Endodermal cell (in vitro differentiated cells): ENCODE measurements around the gene LSAMP. TPM values are rescaled to one million over a fixed set of nuclear protein-coding genes. Genes with fewer than 3 reads are reported as not detected.
A peak's percentile ranks its signal among the peaks of the same experiment; 100 is the strongest.

Experiments used
- DNase-seq: peaks from one replicate; pipeline ENCODE4 v3.0.0-alpha.2; 2017
- H3K27ac ChIP-seq: 2 replicates; pipeline ENCODE4 v1.5.1; 2013; ENCODE audit warnings: mild to moderate bottlenecking, low read depth, low read length, moderate library complexity
- H3K27me3 ChIP-seq: 2 replicates; pipeline ENCODE4 v1.6.1; 2013; ENCODE audit warnings: mild to moderate bottlenecking, low read length, moderate library complexity; ENCODE audit not compliant: insufficient read depth, control insufficient read depth, poor library complexity, severe bottlenecking
- H3K36me3 ChIP-seq: 2 replicates; pipeline ENCODE4 v1.7.0; 2013; ENCODE audit warnings: mild to moderate bottlenecking, low read length, moderate library complexity; ENCODE audit not compliant: control insufficient read depth, insufficient read depth
- H3K4me1 ChIP-seq: one replicate; pipeline ENCODE4 v1.7.0; 2013; ENCODE audit warnings: low read length; ENCODE audit not compliant: control insufficient read depth, insufficient read depth
- H3K4me3 ChIP-seq: 2 replicates; pipeline ENCODE4 v1.5.1; 2013; ENCODE audit warnings: mild to moderate bottlenecking, low read length, moderate library complexity
- H3K9ac ChIP-seq: 2 replicates; pipeline ENCODE4 v1.6.1; 2013; ENCODE audit warnings: mild to moderate bottlenecking, low read length, moderate library complexity; ENCODE audit not compliant: poor library complexity, severe bottlenecking; ENCODE audit errors: extremely low read depth
- H3K9me3 ChIP-seq: 2 replicates; pipeline ENCODE4 v1.6.1; 2013; ENCODE audit warnings: mild to moderate bottlenecking, low read length, moderate library complexity; ENCODE audit not compliant: control insufficient read depth
- H3K27ac Mint-ChIP-seq: 2 replicates; pipeline ENCODE4 v1.8.0; 2020; ENCODE audit warnings: mixed read lengths
- H3K27me3 Mint-ChIP-seq: 2 replicates; pipeline ENCODE4 v1.8.0; 2021; ENCODE audit warnings: mild to moderate bottlenecking, mixed read lengths; ENCODE audit not compliant: insufficient read depth
- H3K36me3 Mint-ChIP-seq: 2 replicates; pipeline ENCODE4 v1.8.0; 2020; ENCODE audit warnings: low read depth, mixed read lengths
- H3K4me1 Mint-ChIP-seq: 2 replicates; pipeline ENCODE4 v1.8.0; 2020; ENCODE audit warnings: mixed read lengths
- H3K4me3 Mint-ChIP-seq: 2 replicates; pipeline ENCODE4 v1.8.0; 2020; ENCODE audit warnings: mild to moderate bottlenecking, moderate library complexity, mixed read lengths
- H3K9me3 Mint-ChIP-seq: 2 replicates; pipeline ENCODE4 v1.8.0; 2020; ENCODE audit warnings: mild to moderate bottlenecking, mixed read lengths
- CTCF ChIP-seq: fragments of 200-600 bp; sonication (generic); conservative IDR thresholded peaks from 2 replicates; pipeline ENCODE4 v1.5.0; 2021; ENCODE audit warnings: antibody characterized with exemption, mild to moderate bottlenecking
- WGBS, 2 experiments: methylation state at CpG; one replicate each; pipeline versions ENCODE4 v1.1.5 to v1.1.7; 2013; ENCODE audit warnings: missing lambda C conversion rate in 2 of 2, mixed read lengths in 1 of 2; ENCODE audit not compliant: insufficient coverage in 1 of 2, insufficient read length in 1 of 2; 5-methylcytosine and 5-hydroxymethylcytosine counted together
- total RNA-seq, 2 donors: library from RNA; stranded (reverse); fragmentation: NEBNext Ultra II Directional in 1 of 2; extraction: Animal tissue kit (Norgen Biotek cat#: 25700) in 1 of 2; gene quantifications; 2 replicates in 1 of 2; 3 replicates in 1 of 2; pipeline ENCODE4 v1.2.1, GENCODE V29; 2021

LSAMP gene
- total RNA-seq, 2 donors from 2014 or later: 4.4 to 10.2 TPM

GRCh38 chr3:115977866-115978265 is 467.4 kb downstream of the LSAMP start:
- Mint-ChIP-seq H3K27me3 (no peaks in the 10 kb centered on the region), H3K4me3 (no peak overlapping the region), H3K27ac (no peak overlapping the region), H3K4me1 (peaks cover 38% of the 10 kb centered on the region), H3K36me3 (no peaks in the 10 kb centered on the region), H3K9me3 (no peaks in the 10 kb centered on the region)
- Histone ChIP-seq H3K27ac (no peak overlapping the region), H3K4me3 (no peak overlapping the region), H3K36me3 (no peaks in the 10 kb centered on the region), H3K9me3 (no peaks in the 10 kb centered on the region), H3K9ac (no peak overlapping the region), H3K4me1 (no peaks in the 10 kb centered on the region), H3K27me3 (no peaks in the 10 kb centered on the region)
- DNase-seq: no peak
- WGBS, 2 experiments: 46 to 82% methylated on average over 2 to 4 of the region's 4 CpGs
- TF ChIP-seq CTCF: peak; percentile 55

- H3K4me3 ChIP-seq: peak overlapping the region; percentile 7
- no peaks in the 10 kb centered on the region for H3K9me3 Mint-ChIP-seq
- 84 to 86% methylated on average over 1 of the region's 1 CpG for WGBS, 2 experiments
- no peak for TF ChIP-seq CTCF
- no peaks in the 10 kb centered on the region for H3K36me3 Mint-ChIP-seq
- no peak overlapping the region for H3K4me3 Mint-ChIP-seq
- no peaks in the 10 kb centered on the region for H3K27me3 ChIP-seq
- H3K4me1 Mint-ChIP-seq: peaks cover 45% of the 10 kb centered on the region
- no peaks in the 10 kb centered on the region for H3K9me3 ChIP-seq
- no peaks in the 10 kb centered on the region for H3K36me3 ChIP-seq
- no peak overlapping the region for H3K9ac ChIP-seq
- H3K27me3 Mint-ChIP-seq: no peaks in the 10 kb centered on the region
- H3K27ac Mint-ChIP-seq: peak overlapping the region; percentile 11
- no peak for DNase-seq
- H3K4me1 ChIP-seq: no peaks in the 10 kb centered on the region
- no peak overlapping the region for H3K27ac ChIP-seq
Measured at GRCh38 chr3:115975796-115976195, 469.5 kb downstream of the LSAMP start.

GRCh38 chr3:115975353-115975752 is 469.9 kb downstream of the LSAMP start:
- TF ChIP-seq CTCF: no peak
- no peaks in the 10 kb centered on the region for H3K36me3 Mint-ChIP-seq

More at GRCh38 chr3:115975353-115975752, 469.9 kb downstream of the LSAMP start:
- Histone ChIP-seq H3K4me3 (peak overlapping the region; percentile 7), H3K27ac (no peak overlapping the region), H3K27me3 (no peaks in the 10 kb centered on the region), H3K4me1 (no peaks in the 10 kb centered on the region), H3K36me3 (no peaks in the 10 kb centered on the region), H3K9me3 (no peaks in the 10 kb centered on the region), H3K9ac (no peak overlapping the region)
- Mint-ChIP-seq H3K4me1 (peaks cover 44% of the 10 kb centered on the region), H3K9me3 (no peaks in the 10 kb centered on the region), H3K4me3 (no peak overlapping the region), H3K27ac (peak overlapping the region; percentile 11), H3K27me3 (no peaks in the 10 kb centered on the region)
- WGBS, 2 experiments: 79 to 83% methylated on average over 2 of the region's 3 CpGs
- no peak for DNase-seq
